ENCODE data around the gene FEZF1.
A peak's percentile ranks its signal among the peaks of the same experiment; 100 is the strongest.

The FEZF1 gene

DNA sequence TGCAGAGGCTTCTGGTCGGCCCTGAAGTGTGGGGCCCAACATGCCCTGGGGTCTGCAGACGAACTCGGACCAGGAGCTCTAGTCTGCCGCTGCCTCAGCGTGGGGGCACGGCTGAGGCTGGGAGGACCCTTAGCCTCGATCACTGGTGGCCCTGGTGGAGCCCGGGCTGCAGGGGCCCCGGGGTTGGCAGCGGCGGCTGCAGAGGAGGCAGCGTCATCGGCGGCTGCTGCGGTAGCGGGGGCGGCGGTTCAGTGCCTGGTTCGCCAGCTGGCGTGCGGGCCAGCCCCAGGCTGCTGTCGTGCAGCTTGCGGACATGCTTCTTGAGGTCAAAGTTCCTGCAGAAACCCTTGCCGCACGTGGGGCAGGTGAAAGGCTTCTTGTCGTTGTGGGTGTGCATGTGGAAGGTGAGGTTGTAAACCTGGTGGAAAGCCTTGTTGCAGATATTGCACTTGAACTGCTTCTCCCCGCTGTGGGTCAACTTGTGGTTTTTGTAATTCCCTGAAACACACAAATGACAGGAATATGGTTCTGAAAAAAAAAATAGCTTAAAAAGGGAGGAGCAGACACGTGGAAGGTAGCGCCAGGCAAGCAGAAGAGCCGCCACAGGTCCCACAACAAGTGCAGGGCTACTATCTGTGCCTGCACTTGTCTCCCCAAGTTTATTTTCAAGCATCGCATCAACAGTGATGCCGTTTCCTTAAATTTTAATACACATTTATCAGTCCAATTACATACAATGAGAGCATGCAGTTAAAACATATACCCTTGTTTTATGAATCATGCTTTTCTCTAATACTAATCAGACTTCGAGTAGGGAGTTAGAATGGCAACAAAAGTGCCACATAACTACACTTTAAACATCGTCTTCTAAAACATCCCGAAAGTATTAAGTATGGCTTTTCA, 2.4 kb downstream of the FEZF1 start:
- DNase-seq (ENCODE audit: low read depth): no peak
- no peak overlapping the region for H3K4me3 ChIP-seq (ENCODE audit: low read length)
- TF ChIP-seq, protein P1, sequence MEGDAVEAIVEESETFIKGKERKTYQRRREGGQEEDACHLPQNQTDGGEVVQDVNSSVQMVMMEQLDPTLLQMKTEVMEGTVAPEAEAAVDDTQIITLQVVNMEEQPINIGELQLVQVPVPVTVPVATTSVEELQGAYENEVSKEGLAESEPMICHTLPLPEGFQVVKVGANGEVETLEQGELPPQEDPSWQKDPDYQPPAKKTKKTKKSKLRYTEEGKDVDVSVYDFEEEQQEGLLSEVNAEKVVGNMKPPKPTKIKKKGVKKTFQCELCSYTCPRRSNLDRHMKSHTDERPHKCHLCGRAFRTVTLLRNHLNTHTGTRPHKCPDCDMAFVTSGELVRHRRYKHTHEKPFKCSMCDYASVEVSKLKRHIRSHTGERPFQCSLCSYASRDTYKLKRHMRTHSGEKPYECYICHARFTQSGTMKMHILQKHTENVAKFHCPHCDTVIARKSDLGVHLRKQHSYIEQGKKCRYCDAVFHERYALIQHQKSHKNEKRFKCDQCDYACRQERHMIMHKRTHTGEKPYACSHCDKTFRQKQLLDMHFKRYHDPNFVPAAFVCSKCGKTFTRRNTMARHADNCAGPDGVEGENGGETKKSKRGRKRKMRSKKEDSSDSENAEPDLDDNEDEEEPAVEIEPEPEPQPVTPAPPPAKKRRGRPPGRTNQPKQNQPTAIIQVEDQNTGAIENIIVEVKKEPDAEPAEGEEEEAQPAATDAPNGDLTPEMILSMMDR (conservative IDR thresholded peaks at IDR 0.05; ENCODE audit: low read length): no peak

DNA sequence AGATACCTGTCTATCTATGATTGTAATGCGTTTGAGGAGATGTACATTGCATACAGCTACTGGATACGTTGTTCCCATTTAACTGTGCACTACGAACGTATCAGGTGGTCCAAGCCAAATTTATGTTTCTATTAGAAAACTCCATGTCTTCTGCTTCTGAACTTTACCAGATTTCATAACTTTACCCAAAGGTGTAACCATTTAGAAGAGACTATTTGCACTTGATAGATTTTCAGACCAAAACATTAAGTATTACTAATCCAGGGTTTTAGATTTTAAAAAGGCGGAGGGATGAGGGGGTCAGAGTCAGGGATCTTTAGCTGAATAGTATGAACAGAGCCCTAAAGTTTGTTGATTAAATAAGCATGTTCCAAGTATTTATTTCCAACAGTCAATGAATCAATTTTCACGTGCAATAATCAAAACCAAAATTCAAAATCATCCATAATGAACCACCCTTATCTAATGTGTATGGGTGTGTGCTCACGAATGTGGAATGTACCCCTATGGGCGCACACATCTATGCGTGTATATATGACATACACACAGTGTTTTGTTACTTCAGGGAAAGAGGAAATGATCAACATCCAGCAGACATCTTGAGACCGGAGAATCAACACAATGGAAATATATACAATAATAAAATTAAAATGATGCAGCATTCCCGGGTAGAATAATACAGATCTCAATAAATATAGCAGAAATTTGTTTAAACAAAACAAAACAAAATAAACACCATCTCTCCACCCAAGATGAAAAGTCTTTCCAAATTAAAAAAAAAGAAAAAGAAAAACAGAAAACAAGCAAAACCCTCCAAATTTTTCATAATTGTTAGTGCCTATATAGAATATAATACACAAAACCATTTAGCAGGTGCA, 3.4 kb downstream of the FEZF1 start:
- DNase-seq (ENCODE audit: low read depth): no peak
- TF ChIP-seq, protein P1 (conservative IDR thresholded peaks at IDR 0.05; ENCODE audit: low read length): no peak
- no peak overlapping the region for H3K4me3 ChIP-seq (ENCODE audit: low read length)

DNA sequence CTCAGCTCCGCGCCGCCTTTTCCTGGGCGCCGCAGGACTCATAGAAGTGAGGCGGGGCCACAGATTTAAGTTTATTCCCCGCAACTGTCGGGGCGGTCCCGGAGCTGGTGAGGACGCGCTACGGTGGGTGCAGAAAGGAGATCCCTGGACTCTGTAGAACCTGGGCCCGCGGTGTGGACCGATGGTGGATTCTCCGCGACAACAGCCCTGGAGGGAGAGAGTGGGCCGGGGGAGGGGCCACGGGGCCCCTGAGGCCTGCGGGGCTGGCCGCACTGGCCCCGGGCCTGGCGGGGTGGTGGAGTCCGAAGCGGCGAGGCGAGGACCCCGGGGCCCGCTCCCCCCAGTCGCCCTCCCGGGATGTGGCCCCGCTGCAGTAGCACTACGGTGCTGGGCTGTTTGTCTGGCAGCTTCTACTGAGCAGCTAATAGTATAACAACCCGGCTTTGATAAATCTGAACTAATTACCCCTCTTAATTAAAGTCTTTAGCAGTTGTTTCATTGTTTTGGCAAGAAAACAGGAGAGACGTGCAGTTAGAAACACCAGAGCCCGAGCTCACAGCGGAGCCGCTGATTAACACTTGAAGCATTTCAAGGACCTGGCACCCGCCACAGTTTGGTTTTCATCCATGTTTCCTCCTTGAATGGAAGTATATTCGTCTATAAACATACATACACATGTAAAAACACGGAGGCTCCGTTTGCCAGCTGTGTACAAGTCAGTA, 4.2 kb downstream of the FEZF1 start:
- TF ChIP-seq, protein P1 (conservative IDR thresholded peaks at IDR 0.05; ENCODE audit: low read length): no peak
- DNase-seq (ENCODE audit: low read depth): peak; percentile 6
- no peak overlapping the region for H3K4me3 ChIP-seq (ENCODE audit: low read length)

DNA sequence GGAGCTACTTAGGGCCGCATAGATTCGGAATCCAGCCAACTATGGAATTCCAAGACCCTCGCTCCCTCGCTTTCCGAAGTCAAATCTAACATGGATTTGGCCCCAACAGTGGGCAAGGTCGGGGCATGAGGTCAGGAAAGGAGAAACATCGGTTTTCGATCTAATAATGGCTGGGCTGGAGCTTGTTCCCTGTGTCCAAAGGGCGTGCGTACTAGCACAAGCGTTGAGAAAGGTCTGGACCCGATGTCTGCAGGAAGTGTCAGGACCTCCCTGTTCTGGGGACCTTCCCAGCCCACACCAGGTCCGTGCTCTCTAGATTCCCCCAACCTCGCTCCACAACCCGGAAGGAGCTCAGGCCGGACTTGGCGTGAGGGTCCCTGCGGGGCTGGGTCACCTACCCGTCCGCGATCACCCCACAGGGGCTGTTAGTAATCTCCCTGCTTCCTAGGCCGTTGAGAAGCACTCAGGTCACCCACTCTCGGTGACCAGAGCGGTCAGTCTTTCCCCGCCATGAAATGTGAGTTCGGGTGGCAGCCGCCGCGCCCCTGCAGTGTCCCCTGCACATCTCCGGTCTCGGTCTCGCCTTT, 4.8 kb downstream of the FEZF1 start:
- TF ChIP-seq, protein P1 (conservative IDR thresholded peaks at IDR 0.05; ENCODE audit: low read length): no peak
- no peak for DNase-seq (ENCODE audit: low read depth)
- no peak overlapping the region for H3K4me3 ChIP-seq (ENCODE audit: low read length)

DNA sequence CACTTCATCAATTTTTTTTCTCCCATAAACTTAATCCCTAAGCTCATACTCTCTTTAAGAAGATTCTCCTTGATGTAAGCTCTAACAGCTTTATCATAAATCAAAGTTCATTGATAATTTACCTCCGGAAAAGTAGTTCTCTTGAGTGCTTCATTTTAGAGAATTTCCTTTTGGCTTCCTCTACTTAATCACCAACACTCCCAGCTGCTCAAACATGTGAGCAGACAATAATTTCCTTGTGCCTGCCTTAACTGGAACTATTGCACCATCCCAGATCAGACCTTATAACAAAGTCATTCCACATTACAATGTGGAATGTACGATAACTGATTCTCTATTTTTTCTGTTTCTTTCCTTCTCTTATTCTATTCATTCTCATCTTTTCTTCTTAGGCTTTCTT, 5.9 kb downstream of the FEZF1 start:
- no peak for DNase-seq (ENCODE audit: low read depth)
- TF ChIP-seq, protein P1 (conservative IDR thresholded peaks at IDR 0.05; ENCODE audit: low read length): no peak

DNA sequence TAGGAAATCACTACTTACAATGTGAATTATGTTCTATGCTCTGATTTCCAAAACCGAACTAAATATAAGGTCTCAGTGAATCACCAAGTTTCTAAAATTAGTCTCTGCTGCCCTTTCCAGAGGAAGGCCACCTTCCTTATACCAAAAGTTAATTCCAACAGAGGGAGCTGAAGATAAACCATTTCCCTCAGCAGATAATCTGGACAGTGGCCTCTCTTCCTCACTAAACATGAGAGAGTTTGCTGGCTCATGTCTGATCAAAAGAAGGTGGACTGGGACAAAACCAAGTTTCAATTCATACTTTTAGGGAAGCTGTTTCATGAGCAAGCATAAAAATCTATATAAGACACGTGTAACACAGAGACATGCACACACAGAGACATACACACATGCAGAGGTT, 6.4 kb downstream of the FEZF1 start:
- TF ChIP-seq, protein P1 (conservative IDR thresholded peaks at IDR 0.05; ENCODE audit: low read length): no peak
- no peak for DNase-seq (ENCODE audit: low read depth)
- H3K4me3 ChIP-seq (ENCODE audit: low read length): no peak overlapping the region

More for the DNA sequence above, 5.9 kb downstream of the FEZF1 start:
- no peak overlapping the region for H3K4me3 ChIP-seq (ENCODE audit: low read length)

Measured in AG10803 (cell line).